Lung (tissue), 12 donors: ENCODE results near the gene B3GNT2. TPM values are rescaled to one million over a fixed set of nuclear protein-coding genes. Genes with fewer than 3 reads are reported as not detected.
A peak's percentile ranks its signal among the peaks of the same experiment; 100 is the strongest.

Experiments
- ATAC-seq: fragments of 200-7000 bp; cut with Tn5 transposase; one replicate; pipeline ENCODE4 v1.9.1; 2020; ENCODE audit warnings: moderate number of reproducible peaks; ENCODE audit not compliant: insufficient read depth, low FRiP score
- DNase-seq, 3 donors: peaks; one replicate each; pipeline ENCODE4 v3.0.0-alpha.2; 2013 to 2017
- H3K27ac ChIP-seq, 2 donors: one replicate each; pipeline ENCODE4 v1.5.1; 2013; ENCODE audit warnings: mild to moderate bottlenecking in 2 of 2, moderate library complexity in 2 of 2, control low read depth in 1 of 2, inconsistent platforms in 1 of 2, low read depth in 1 of 2, low read length in 1 of 2
- H3K27me3 ChIP-seq, 3 donors: one replicate each; pipeline ENCODE4 v1.5.1; 2013; ENCODE audit warnings: low read length in 2 of 3; ENCODE audit not compliant: control insufficient read depth in 3 of 3, insufficient read depth in 3 of 3
- H3K36me3 ChIP-seq, 4 donors: one replicate each; pipeline ENCODE4 v1.5.1; 2013; ENCODE audit warnings: low read length in 4 of 4, mild to moderate bottlenecking in 1 of 4, moderate library complexity in 1 of 4; ENCODE audit not compliant: control insufficient read depth in 4 of 4, insufficient read depth in 4 of 4
- H3K4me1 ChIP-seq, 5 donors: one replicate each; pipeline ENCODE4 v1.5.1; 2013; ENCODE audit warnings: low read length in 5 of 5, mild to moderate bottlenecking in 2 of 5, moderate library complexity in 1 of 5; ENCODE audit not compliant: control insufficient read depth in 5 of 5, insufficient read depth in 5 of 5
- H3K4me3 ChIP-seq: one replicate; pipeline ENCODE4 v1.5.1; 2013; ENCODE audit warnings: mild to moderate bottlenecking, control low read depth, moderate library complexity
- H3K9ac ChIP-seq, 2 donors: one replicate each; pipeline ENCODE4 v1.5.1; 2013; ENCODE audit warnings: low read length in 2 of 2, control low read depth in 1 of 2; ENCODE audit not compliant: insufficient read depth in 1 of 2
- H3K9me3 ChIP-seq, 4 donors: one replicate each; pipeline ENCODE4 v1.5.1; 2013; ENCODE audit warnings: low read length in 3 of 4, mild to moderate bottlenecking in 1 of 4, moderate library complexity in 1 of 4; ENCODE audit not compliant: control insufficient read depth in 4 of 4, insufficient read depth in 3 of 4
- WGBS, 2 donors: extraction: QIAGEN DNeasy Blood & Tissue Kit; methylation state at CpG; one replicate each; pipeline ENCODE4 v1.1.7; 2013; 5-methylcytosine and 5-hydroxymethylcytosine counted together
- polyA plus RNA-seq, 2 donors: library from polyadenylated mRNA; stranded (reverse); fragments of 200-250 nt; gene quantifications; one replicate each; pipeline ENCODE4 v1.2.1, GENCODE V29; 2013
- total RNA-seq, 2 donors: library from RNA; depleted of rRNA in 1 of 2; stranded (reverse); fragments of >200 nt in 1 of 2; gene quantifications; one replicate each; pipeline ENCODE4 v1.2.1, GENCODE V29; 2014 to 2021
- TF ChIP-seq, protein P1 (sequence below): IDR thresholded peaks from 2 replicates; pipeline ENCODE4 v1.5.1; 2012; ENCODE audit warnings: mild to moderate bottlenecking; ENCODE audit errors: control extremely low read depth, extremely low read depth
- donor health status: control.
- donor health status: control.
- donor health status: Bipolar disorder and iron deficiency.
- donor health status: healthy.
- donor health status: DM: yes; HTN: yes; CAD: no.

The B3GNT2 gene
- total and polyA plus RNA-seq, 4 donors: 11.4 to 41.8 (median 25.4) TPM

- ATAC-seq: no peak
- peaks cover 8 to 44% (median 16%) of the 10 kb centered on the region in 5 donors for H3K4me1 ChIP-seq
- TF ChIP-seq, protein P1, sequence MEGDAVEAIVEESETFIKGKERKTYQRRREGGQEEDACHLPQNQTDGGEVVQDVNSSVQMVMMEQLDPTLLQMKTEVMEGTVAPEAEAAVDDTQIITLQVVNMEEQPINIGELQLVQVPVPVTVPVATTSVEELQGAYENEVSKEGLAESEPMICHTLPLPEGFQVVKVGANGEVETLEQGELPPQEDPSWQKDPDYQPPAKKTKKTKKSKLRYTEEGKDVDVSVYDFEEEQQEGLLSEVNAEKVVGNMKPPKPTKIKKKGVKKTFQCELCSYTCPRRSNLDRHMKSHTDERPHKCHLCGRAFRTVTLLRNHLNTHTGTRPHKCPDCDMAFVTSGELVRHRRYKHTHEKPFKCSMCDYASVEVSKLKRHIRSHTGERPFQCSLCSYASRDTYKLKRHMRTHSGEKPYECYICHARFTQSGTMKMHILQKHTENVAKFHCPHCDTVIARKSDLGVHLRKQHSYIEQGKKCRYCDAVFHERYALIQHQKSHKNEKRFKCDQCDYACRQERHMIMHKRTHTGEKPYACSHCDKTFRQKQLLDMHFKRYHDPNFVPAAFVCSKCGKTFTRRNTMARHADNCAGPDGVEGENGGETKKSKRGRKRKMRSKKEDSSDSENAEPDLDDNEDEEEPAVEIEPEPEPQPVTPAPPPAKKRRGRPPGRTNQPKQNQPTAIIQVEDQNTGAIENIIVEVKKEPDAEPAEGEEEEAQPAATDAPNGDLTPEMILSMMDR: no peak
- no peak for DNase-seq
- H3K27me3 ChIP-seq: no peaks in the 10 kb centered on the region
- no peak overlapping the region for H3K4me3 ChIP-seq
- H3K9ac ChIP-seq: no peak overlapping the region
- no peaks in the 10 kb centered on the region for H3K9me3 ChIP-seq
- H3K36me3 ChIP-seq: no peaks in the 10 kb centered on the region
- H3K27ac ChIP-seq: no peak overlapping the region
- WGBS, 2 donors: 78 to 84% methylated on average over 3 of the region's 3 CpGs
Observed at GRCh38 chr2:62181843-62182242, 14.1 kb upstream of the B3GNT2 start.

DNA sequence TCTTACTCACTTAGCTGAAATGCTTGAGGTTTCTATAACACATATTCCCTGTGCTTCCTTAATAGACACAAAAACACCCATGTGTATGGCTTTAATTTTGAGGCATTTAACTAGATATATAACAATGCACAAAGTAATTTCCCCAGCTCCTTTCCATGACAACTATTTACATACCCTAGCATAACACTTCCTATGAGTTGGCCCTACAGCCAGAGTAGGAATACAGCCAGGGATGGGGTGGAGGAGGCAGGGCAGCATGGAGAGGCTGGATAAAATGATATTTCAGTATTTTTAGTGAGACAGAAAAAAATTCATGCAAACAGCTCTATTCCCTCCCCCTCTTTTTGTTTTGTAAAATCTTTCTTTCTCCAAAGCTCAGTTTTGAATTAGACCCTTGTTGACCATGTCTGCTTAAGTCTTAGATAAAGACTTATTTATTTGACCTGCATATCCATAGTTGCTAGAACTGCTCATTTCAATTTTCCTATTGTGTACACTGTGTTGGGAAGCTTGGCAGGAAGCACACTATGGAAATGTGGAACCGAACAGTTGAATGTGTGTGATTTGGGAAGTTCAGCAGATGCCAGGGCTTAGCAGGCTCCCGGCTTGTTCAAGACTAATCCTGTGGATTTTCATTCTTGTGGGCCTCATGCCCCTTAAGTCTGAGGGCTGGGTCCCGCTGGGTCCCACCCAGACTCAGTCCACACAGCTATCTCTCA is 11.2 kb upstream of the B3GNT2 start:
- H3K4me1 ChIP-seq: peaks cover 4 to 43% (median 16%) of the 10 kb centered on the region in 5 donors
- no peaks in the 10 kb centered on the region for H3K36me3 ChIP-seq
- ATAC-seq: no peak
- peak; percentile 59 to 86 (median 84) for DNase-seq
- no peaks in the 10 kb centered on the region for H3K9me3 ChIP-seq
- 83 to 85% methylated on average over 3 of the region's 3 CpGs for WGBS, 2 donors
- TF ChIP-seq, protein P1: no peak
- no peak overlapping the region for H3K9ac ChIP-seq
- no peak overlapping the region for H3K4me3 ChIP-seq
- H3K27me3 ChIP-seq: no peaks in the 10 kb centered on the region
- no peak overlapping the region for H3K27ac ChIP-seq

DNA sequence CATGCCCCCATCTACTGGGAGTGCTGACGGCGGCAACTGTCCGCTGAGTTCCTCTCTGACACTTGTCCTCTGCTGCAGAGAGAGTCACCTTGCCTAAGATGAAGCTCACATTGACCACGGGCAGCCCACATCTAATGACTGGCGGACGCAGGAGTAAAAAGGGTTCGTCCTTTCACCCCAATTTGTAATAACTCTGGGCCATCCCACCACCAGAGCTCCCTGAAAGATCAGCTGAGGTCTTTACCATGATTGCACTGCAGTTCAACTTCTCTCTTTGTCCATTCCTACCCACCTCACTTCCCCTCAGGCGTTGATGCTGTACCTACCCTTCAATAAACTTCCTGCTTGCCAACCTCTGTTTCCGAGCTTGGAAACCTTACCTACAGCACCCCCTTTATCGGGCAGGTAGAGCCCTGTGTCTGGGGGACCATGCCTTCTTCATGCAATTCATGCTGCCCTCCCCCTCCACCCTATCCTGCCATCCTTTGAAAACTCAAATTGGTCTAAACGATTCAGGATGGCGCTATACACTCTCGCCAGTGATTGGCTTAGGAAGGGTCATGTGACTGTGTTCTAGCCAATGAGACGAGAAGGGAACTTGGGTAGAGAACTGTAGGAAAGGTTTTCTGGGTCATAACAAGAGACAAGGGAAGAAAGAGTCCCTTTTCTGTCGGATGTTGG is 10.3 kb upstream of the B3GNT2 start:
- 84 to 89% methylated on average over 15 of the region's 15 CpGs for WGBS, 2 donors
- ATAC-seq: no peak
- H3K9me3 ChIP-seq: no peaks in the 10 kb centered on the region
- H3K4me1 ChIP-seq: peaks cover 4 to 43% (median 16%) of the 10 kb centered on the region in 5 donors
- H3K27ac ChIP-seq: no peak overlapping the region
- no peaks in the 10 kb centered on the region for H3K27me3 ChIP-seq
- H3K36me3 ChIP-seq: no peaks in the 10 kb centered on the region
- H3K9ac ChIP-seq: peak overlapping the region in 1 of 2 donors; percentile 14
- DNase-seq: no peak
- TF ChIP-seq, protein P1: no peak
- no peak overlapping the region for H3K4me3 ChIP-seq
